Measurements from ENCODE around the gene EIF4EBP2. TPM values are rescaled to one million over a fixed set of nuclear protein-coding genes. Genes with fewer than 3 reads are reported as not detected.
A peak's percentile ranks its signal among the peaks of the same experiment; 100 is the strongest.

EIF4EBP2 gene
- total RNA-seq, 6 experiments from 2014 or later: 21.0 to 80.8 (median 56.7) TPM

GRCh38 chr10:70448236-70448635, 44.3 kb downstream of the EIF4EBP2 start:
- H3K36me3 ChIP-seq: no peaks in the 10 kb centered on the region
- no peaks in the 10 kb centered on the region for H3K9me3 ChIP-seq
- WGBS (ENCODE audit: insufficient coverage, low coverage, low lambda C conversion rate, missing lambda C conversion rate): 87% methylated on average over 2 of the region's 2 CpGs
- no peak for ATAC-seq
- DNase-seq: peak in 1 of 3 donors; percentile 34
- no peaks in the 10 kb centered on the region for H3K27me3 ChIP-seq
- H3K4me3 ChIP-seq: no peak overlapping the region
- no peak overlapping the region for H3K27ac ChIP-seq
- TF ChIP-seq POLR2A (IDR thresholded peaks at IDR 0.05) (no peak), CTCF (IDR thresholded peaks at IDR 0.05) (no peak)
- H3K4me1 ChIP-seq: no peaks in the 10 kb centered on the region
- intact Hi-C loops (cut with DNase I): no loop called here

GRCh38 chr10:70455213-70455630, 51.3 kb downstream of the EIF4EBP2 start:
- no peak for DNase-seq
- Histone ChIP-seq H3K4me3 (no peak overlapping the region), H3K27ac (no peak overlapping the region), H3K9me3 (no peaks in the 10 kb centered on the region), H3K4me1 (peaks cover 0 to 10% (median 0%) of the 10 kb centered on the region in 4 donors), H3K27me3 (no peaks in the 10 kb centered on the region), H3K36me3 (no peaks in the 10 kb centered on the region)
- intact Hi-C loops (cut with DNase I): no loop called here
- no peak for ATAC-seq
- TF ChIP-seq CTCF (IDR thresholded peaks at IDR 0.05): no peak
- no peak for TF ChIP-seq POLR2A (IDR thresholded peaks at IDR 0.05)
- WGBS (ENCODE audit: insufficient coverage, low coverage, low lambda C conversion rate, missing lambda C conversion rate): no CpG with 5 or more reads among the region's 6 CpGs

GRCh38 chr10:70456164-70456563, 52.2 kb downstream of the EIF4EBP2 start:
- Histone ChIP-seq H3K9me3 (no peaks in the 10 kb centered on the region), H3K4me3 (no peak overlapping the region), H3K36me3 (no peaks in the 10 kb centered on the region), H3K27ac (no peak overlapping the region), H3K27me3 (no peaks in the 10 kb centered on the region), H3K4me1 (peaks cover 0 to 10% (median 0%) of the 10 kb centered on the region in 4 donors)
- TF ChIP-seq POLR2A (IDR thresholded peaks at IDR 0.05) (no peak), CTCF (IDR thresholded peaks at IDR 0.05) (no peak)
- 76% methylated on average over 5 of the region's 8 CpGs for WGBS (ENCODE audit: insufficient coverage, low coverage, low lambda C conversion rate, missing lambda C conversion rate)
- no peak for DNase-seq
- intact Hi-C loops (cut with DNase I): no loop called here
- no peak for ATAC-seq

GRCh38 chr10:70457759-70458305, 53.9 kb downstream of the EIF4EBP2 start:
- ATAC-seq: no peak
- Histone ChIP-seq H3K36me3 (no peaks in the 10 kb centered on the region), H3K4me3 (peak overlapping the region in 2 of 3 donors; percentile 5 to 35), H3K4me1 (peaks cover 0 to 10% (median 0%) of the 10 kb centered on the region in 4 donors), H3K27ac (no peak overlapping the region), H3K27me3 (no peaks in the 10 kb centered on the region), H3K9me3 (no peaks in the 10 kb centered on the region)
- intact Hi-C loops (cut with DNase I): no loop called here
- 41% methylated on average over 11 of the region's 17 CpGs for WGBS (ENCODE audit: insufficient coverage, low coverage, low lambda C conversion rate, missing lambda C conversion rate)
- TF ChIP-seq POLR2A (IDR thresholded peaks at IDR 0.05) (no peak), CTCF (IDR thresholded peaks at IDR 0.05) (no peak)
- no peak for DNase-seq

Data from right lobe of liver (tissue), 6 donors.